ENCODE measurements around the gene HACD2.

Gene HACD2

DNA sequence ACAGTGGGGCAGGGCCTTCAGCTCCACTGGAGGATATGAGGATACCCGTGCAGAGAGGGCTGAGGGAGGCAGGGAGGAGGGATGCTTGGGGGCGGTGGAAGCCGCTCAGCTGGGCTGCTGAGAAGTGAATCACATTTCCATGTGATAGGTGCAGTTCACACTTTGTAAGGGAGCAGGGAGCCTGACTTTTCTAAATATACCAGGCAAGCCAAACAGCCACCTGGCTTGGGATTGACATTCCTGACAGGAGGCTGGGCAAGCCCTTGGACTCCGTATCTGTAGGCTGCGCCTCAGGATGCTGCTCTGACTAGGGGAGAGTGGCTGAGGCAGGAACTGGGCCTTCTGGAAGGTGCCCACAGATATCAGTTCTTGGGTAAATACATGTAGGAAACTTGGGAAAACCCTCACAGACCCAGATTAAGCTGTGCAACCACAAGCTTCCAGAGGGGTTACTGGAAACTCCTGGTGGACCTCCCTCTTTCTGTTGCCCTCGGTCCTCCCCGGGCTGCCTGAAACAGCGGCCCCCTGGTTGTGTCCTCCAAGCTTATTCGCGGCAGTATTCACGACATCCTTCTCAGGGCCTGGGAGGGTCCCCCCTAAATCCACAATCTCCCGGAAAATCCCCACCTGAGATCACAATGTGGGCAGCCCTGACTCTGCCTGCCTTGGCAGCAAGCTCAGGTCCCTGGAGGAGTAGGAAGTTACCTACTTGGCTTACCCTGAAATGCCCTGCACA, 103.0 kb downstream of the HACD2 start:
- no peak for DNase-seq (ENCODE audit: low read depth)

DNA sequence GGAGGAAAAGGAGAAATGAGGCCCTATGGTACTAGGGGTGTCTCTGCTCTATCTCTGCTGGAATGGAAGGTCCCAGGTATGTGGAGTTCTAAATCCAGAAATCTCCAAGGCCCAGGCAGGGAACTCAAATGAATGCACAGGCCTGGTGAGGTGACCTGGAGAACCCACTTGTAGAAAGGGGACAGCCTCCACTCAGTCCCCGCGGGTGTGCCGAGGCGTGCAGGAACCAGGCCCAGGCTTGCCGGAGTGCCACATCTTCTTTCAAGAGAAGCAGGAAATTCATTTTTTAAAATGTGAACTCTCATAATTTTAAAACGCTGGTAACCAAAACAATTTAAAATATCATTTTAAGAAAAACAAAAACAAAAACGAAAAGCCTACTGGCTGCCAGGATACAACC, 103.8 kb downstream of the HACD2 start:
- no peak for DNase-seq (ENCODE audit: low read depth)

DNA sequence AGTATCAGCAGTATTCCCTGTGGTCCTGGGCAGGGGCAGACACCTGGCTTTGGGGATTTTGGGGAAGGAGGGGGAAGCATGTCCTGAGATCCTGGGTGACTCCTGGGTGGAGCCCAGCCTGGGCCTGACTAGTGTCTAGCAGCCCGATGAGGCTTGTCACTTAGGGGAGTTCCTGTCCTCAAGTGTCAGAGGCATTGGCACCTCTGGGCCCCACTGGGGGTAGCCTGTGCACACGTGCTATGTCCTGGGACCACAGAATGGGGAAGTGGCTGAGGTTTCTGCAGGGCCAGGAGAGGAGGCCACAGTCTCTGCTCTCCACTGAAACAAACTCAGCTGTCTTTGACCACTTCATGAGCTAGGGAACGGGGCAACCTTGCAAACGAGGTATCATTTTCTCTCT, 104.4 kb downstream of the HACD2 start:
- no peak for DNase-seq (ENCODE audit: low read depth)

DNA sequence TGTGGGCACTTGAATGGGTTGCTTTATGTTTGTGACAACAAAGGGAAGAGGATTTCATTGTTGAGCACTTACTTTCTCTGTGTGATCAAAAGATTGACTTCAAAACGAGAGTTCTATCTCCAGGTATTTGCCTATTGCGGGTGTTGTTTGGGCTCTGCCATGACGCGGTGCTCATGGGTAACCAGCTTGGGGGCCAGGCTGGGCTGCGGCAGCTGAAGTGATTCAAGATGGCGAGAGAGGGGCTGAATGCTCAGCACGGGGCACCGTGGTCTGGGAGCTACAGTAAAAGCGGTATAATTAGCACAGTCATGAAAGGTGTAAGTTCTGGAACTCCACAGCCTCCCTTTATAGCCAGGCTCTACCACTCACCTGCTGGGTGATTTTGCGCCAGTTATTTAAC, 105.0 kb downstream of the HACD2 start:
- no peak for DNase-seq (ENCODE audit: low read depth)

DNA sequence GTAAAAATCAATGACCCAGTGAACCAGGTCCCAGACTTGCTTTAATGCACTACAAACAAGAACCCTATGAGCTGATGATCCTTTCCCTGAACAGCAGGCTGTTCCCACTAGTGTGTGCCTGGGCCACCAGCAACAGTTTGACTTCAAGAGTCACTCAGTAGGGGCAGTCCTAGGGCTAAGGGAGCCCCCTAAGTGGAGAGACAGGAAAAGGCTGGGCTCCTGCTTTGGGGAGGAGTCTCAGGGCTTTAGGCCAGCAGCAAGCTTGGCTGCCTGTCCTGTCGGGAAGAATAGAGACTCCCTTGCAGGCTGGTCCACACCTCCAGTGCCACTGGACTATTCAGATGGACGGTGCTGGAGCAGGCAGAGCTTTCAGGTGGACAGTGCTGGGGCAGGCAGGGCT, 106.5 kb downstream of the HACD2 start:
- no peak for DNase-seq (ENCODE audit: low read depth)

DNA sequence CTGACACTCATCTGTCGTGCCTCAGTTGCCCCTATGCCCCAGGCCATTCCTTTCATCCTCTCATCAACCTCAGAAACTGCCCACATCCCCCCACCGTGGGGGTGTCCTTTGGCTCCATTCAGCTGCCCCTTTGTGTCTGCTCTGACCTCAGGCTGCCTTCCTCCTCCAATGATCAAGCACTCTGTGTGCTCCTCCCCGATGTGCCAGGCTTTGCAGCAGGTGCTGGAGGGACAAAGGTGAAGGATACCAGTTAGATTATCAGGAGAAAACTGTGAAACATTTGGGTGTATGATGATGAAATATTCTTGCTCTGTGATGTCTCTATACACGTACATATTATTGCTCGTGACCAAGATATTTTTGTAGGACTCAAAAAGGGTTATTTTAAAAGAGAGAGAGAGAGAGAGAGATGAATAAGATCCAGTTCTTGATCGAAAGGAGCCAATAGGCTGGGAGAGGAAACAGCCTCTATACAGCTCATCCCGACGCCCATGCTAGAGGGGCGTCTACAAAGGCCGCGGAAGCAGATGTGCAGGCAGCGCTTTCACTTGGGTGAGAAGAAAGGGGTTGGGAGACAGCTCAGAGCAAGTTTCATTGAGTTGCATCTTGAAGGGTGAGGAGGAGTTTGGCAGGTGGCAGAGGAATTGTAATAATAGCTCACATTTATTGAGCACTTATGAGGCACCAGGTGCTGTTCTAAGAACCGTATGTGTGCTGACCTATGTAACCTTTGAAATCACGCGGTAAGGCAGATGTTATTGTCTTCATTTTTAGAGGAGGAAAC, 107.7 kb downstream of the HACD2 start:
- no peak for DNase-seq (ENCODE audit: low read depth)

DNA sequence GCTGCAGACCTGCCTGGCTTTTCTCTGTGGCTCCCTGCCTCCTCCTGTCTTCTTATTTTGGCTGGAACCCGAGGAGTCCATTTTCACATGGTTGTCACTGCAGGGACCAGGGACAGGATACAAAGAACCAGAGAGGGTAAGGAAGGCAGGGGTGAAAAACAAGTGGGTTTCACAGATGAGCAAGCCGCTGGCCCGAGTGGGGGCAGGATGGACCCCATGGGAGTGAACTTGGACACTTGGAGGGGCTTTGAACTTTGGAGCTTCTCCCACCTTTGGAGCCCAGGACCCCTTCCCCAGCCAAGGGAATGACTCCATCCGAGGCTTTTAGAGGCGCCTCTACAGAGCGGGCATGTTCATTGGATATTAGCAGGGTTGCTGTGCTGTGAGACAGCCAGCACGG, 109.1 kb downstream of the HACD2 start:
- DNase-seq (ENCODE audit: low read depth) = no peak

DNA sequence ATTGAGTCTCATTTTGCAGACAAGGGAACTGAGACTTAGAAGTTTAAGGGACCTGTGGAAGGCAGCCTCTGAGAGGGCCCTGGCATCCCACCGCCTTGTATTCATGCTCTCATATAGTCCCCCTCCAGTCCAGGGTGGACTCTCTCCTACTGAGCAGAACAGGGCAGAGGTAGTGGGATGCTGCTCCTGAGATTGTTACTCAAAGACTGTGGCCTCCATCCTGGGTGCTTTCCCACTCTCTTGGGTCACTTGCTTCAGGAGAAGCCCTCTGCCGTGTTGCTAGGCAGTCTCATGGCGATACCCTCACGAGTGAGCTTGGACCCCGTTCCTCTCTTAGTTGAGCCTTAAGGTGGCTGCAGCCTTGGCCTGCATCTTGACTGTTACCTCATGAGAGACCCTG, 113.7 kb downstream of the HACD2 start:
- DNase-seq (ENCODE audit: low read depth) = no peak

DNA sequence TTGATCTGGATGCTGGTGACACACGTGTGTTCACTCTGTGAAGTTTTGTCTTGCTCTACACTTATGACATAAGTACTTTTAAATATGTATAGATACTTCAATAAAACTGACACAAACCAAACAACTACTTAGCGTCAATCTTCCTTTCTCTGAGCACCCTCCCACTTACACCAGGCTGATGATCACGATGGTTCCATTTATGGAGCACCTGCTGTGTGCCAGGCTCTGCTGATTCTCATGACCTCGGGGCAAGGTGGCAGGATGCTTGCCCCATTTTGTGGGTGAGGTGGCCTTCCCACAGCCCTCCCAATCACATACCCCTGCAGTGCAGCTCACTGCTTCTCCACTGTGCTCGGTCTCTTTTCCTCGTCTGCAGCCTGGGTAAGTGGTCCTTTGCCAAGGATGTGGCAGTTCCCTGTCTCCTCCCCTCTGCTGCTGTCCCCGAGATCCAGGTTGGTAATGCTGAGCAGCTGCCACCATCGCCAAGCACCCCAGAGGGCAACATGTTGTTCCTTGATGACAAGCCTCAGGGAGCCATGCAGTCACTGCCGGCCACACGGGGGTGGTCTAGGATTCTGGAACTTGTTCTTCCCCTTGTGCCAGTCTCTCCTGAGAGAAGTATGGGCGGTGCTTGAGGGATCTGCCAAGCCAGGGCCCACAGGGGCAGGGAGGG, 115.4 kb downstream of the HACD2 start:
- DNase-seq (ENCODE audit: low read depth) = no peak

DNA sequence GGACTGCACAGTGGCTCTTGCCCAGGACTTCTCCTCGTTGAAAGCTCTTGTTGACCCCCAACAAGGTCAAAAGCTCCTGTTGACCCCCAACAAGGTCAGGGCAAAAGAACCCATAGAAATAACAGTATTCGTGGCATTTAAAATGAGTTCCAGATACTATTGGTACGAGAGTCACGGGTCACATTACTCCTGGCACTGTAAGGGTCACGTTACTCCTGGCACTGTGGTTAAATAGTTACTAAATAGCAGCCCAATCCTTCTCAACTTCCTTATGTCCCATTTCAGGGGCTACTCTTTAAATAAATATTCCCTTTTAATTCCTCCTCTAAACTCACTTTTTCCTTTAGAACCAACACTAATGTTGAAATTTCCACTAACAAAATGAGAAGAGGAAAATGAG, 117.8 kb downstream of the HACD2 start:
- no peak for DNase-seq (ENCODE audit: low read depth)

DNA sequence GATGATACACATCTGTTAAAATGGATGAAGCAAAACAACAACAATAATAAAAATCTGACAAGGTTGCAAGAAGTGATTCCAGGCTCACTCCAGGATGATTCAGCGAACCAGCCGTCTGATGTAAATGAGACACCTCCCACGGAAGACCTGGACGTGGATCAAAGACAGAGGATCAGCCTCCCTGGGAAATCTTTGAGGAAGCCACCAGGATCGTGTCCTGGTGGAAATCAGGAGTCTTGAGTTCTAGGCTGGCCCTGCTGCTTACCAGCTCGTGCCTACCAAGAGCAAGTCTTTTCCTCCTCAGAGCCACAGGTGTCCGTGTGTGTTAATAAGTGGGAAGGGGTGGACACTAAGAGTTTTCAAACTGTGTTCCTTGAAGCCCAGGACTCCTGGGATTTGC, 120.6 kb downstream of the HACD2 start:
- no peak for DNase-seq (ENCODE audit: low read depth)

DNA sequence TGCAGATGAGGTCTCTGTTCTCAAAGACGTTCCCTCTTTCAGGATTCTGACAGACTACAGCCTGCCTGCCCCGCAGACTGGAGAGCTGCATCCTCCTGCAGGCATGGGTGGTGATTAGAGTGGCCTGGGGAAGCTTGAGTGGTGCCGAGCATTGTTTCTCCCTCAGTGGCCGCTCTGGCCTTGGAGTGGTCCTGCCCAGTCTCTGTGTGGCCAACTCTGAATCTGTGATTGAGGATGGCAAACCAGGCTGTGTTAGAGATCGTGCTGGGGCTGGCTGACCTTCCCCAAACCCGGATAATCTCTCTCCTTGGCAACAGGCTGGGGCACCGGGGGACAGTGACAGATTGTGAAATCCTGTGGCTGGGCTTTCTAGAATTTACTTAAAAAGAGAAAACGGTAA, 125.0 kb downstream of the HACD2 start:
- DNase-seq (ENCODE audit: low read depth) = no peak

DNA sequence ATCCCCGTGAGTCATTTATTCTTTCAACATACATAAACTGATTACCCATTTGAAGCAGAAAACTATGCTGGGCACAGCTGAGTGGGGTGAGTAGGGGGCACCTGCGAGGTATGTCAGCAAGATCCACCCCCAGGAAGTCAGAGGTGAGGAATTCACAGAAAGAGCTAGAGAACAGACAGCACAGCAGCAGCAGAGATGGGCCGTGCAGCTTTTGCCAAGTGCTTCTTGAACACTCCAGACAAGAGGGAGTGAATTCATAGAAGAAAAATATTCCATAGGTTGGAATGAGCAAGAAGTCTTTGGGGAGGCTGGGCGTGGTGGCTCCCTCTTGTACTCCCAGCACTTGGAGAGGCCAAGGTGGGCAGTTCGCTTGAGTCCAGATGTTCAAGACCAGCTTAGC, 126.6 kb downstream of the HACD2 start:
- DNase-seq (ENCODE audit: low read depth) = no peak

DNA sequence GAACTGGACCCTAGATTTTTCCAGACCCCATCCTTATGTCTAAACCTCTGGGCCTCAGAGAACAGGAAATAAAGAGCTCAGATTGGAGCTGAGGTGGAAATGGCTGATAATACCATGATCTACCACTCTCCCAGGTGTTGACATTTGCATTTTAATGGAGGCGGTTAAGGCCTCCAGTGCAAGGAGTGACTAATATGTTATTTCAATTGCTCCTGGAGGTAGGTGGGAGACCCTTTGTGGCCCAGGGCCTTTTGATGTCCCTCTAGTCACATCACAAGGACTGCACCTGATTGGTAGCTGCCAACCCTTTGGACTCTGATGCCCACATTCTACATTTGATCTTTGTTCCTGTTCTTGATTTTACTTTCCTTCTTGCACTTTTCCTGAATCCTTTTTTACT, 127.0 kb downstream of the HACD2 start:
- no peak for DNase-seq (ENCODE audit: low read depth)

DNA sequence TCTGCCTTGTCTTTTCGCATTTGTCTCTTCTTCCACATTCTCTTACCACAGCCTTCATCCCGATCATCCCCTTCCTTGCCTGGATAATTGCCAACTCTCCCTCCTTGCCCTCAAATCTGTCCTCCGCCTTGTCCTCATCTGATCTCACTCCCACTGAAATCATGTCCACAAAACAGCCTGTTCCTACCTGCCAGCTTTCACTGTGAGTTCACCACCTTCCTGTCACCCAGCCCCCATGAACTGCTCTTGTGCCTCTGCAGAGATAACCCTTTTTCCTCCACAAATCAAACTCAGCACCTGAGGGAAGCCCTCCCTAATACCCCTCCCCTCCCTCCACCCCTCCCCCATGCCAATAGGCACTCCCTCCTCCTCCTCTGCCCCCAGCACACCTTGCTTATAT, 131.2 kb downstream of the HACD2 start:
- DNase-seq (ENCODE audit: low read depth) = no peak

DNA sequence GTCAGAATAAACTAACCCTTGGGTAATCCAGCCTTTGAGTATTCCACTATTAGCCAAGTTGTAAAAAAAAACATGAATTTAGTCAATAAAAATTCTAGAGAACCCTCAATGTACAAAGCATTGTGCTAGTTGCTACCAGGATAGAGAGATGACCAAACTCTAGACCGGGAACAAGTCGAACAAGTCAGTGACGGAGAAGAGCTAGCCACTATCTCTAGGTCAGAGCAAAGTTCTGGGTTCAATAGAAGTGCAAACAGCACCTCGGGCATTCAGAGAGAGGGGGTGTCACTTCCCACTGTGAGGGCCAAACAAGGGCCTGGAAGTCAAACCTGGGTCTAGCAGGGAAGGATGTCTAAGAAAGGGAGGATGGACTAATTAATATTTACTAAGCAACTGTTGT, 133.7 kb downstream of the HACD2 start:
- no peak for DNase-seq (ENCODE audit: low read depth)

DNA sequence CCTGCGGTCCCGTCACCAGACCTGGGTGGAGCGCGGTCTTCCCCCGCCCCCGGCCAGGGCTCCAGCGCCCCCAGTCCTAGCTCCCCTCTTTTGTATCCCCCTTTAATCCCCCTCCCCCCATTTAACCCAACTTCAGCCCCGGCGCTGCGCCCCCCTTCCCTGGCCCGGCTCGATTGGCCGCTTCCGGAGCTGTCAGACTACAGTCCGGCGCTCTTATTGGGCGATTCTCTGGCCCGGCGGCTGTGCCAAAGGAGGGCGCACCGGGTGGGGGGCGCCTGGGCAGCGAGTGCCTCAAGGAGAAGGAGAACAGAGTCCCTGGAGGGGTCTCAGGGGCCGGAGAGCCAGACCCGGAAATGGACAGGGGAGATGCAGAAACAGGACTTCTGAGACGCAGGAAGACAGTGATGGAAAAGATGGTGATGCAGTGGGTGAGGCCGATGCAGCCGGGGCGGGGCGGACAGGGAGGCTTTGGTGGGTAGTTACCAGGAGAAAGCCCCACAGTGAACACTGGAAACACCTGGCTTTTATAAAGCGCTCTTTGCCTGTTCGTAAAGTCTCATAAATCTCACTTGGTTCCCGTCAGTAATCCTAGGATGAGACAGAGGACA, 134.8 kb downstream of the HACD2 start:
- DNase-seq (ENCODE audit: low read depth) = no peak

DNA sequence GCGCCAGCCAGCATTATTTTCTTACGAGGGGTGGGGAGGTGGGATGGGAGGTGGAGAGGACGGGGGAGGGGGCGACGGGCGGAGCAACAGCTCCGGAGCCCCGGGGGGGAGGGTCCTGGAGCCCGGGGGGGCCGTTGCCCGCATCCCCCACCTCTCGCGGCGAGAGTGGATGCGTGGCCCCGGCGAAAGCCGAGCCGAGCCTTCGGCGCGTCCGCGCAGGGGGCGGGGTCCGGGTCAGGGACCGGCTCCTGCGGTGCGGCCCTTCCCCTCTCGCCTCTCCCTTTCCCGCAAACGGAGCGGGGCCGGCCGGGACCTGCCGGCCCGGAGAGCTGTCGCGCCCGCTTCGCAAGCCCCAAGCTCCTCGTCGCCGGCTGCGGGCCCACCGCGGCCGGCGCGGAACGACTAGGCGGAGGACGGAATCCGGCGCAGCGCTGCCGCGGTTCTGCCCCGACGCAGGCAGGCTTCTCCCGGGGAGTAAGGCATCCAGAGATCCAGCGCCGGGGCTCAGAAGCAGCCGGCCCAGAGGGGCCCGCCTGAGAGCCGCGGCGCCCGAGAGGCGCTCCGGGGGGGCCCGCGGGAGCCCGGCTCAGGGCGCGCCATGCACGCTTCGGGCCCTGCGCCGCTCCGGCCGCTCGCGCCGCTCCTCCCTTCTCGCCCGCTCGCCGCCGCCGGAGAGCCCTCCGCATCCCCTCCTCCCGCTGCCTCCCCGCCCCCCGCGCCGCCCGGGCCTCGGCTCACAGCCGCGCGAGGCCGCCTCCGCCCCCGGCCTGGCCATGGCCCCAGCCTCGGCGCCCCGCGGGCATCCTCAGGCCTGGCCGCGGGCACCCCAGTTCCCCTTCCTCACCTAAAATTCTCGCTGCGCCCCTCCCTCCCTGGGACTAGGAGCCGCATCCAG, 135.5 kb downstream of the HACD2 start:
- DNase-seq (ENCODE audit: low read depth) = no peak

DNA sequence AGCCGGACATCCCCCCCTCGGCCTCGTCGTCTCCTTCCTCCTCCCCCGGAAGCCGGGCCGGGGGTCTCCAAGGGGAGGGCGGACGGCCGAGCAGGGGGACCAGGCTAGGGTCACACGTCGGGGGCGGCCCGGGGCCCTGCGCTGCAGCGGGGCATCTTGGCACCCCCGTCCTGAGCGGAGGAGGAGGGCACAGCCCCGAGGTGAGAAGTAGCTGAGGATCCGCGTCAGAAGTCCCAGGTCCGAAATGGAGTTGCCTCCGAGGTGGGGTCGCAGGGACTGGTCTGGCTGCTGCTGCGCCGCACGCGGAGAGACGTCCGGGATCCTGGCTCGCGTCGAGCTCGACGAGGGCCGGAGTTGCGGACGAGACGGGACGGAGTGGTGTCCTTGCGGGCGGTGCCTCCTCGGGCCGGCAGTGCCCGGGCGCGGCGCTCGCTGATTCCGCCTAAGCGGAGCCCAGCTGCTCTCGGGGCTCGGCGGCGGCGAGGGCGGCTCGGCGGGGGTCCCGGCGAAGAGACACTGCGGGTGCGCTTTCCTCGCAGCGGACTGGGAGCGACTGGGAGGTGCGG, 136.2 kb downstream of the HACD2 start, which contains the start of gene ADCY5:
ADCY5 (minus strand) TSS at position 555 of the 566 bp plus-strand sequence; CDS start at position 10, 545 bp downstream.
- DNase-seq (ENCODE audit: low read depth) = no peak

DNA sequence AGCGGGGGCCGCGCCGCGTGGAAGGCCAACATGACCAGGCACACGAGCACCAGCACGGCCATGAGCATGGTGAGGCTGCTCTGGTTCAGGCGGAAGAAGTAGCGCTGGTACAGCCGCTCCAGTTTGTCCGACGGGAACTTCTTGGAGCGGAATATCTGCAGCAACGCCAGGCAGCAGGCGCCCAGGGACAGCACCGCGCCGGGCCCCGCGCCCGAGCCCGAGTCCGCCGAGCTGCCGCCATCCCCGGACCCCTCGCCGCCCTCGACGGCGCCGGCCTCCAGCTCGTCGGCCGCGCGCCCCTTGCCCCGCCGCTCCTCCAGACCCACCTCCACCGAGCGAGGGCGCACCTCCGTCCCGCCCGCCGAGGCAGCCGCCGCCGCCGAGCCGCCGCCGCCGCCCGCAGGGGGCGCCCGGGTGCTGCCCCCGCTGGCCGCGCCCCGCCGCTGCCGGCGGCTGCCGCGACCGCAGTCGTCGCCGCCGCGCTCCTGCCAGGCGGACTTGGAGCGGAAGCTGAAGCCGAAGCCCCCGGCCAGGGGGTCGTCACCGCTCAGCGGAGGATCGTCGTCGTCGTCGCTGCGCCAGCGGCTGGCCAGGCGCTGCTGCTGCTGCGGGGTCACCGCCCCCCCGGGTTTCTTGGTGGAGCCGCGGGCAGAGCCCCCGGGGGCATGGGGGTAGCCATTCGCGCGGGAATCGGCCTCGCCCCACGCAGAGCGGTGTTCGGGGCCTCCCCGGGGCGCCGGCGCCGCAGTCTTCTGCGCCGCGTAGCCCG, 136.9 kb downstream of the HACD2 start:
- DNase-seq (ENCODE audit: low read depth) = no peak

DNA sequence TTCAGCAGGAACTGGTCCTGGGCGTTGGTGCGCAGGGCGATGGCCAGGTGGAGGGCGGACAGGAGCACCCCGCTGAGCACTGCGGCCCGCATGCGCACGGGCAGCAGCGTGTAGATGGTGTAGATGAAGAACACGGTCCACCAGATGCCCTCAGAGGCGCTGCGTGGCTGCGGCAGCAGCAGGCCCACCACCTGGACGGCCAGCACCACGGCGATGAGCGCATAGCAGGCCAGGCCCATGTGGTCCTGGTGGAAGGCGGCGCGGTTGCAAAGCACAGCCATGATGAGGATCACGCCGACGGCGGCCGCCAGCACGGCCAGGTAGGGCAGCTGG, 137.5 kb downstream of the HACD2 start:
- no peak for DNase-seq (ENCODE audit: low read depth)

Measured in stromal cell of bone marrow (primary cell).